HEK293 (cell line): ENCODE data around the gene MATR3.
A peak's percentile ranks its signal among the peaks of the same experiment; 100 is the strongest.

Source experiments
- CTCF ChIA-PET: fragments of 350-600 bp; formaldehyde crosslinking; extraction: SDS; loops from one replicate; lab custom pipeline; 2021; ENCODE audit warnings: antibody characterized with exemption; lab: Yijun Ruan, JAX
- POLR2A ChIA-PET: fragments of 300-600 bp; formaldehyde crosslinking; extraction: SDS; loops from one replicate; lab custom pipeline; 2020; ENCODE audit warnings: antibody characterized with exemption, inconsistent platforms; lab: Yijun Ruan, JAX
- H3K27ac ChIP-seq: fragments of 200-500 bp; sonication (Bioruptor generic); 2 replicates; pipeline ENCODE4 v1.5.1; 2014; ENCODE audit warnings: low read depth, low read length, control low read depth, inconsistent platforms; ENCODE audit errors: extremely low read depth
- H3K36me3 ChIP-seq, 2 experiments: fragments of 200-500 bp in 1 of 2; sonication (Bioruptor generic) in 1 of 2; 1 replicate in 1 of 2; 2 replicates in 1 of 2; pipeline ENCODE4 v1.5.1; 2014 to 2017; ENCODE audit warnings: inconsistent platforms in 2 of 2, low read length in 2 of 2; ENCODE audit not compliant: control insufficient read depth in 2 of 2, insufficient read depth in 1 of 2
- H3K4me1 ChIP-seq: fragments of 200-500 bp; sonication (Bioruptor generic); 2 replicates; pipeline ENCODE4 v1.5.1; 2014; ENCODE audit warnings: mild to moderate bottlenecking, low read length, inconsistent platforms; ENCODE audit not compliant: control insufficient read depth, insufficient read depth
- H3K4me3 ChIP-seq: 2 replicates; pipeline ENCODE4 v1.5.1; 2011; ENCODE audit warnings: low read depth, mild to moderate bottlenecking, control low read depth, low read length, moderate library complexity
- H3K9me3 ChIP-seq: fragments of 200-500 bp; sonication (Bioruptor generic); 2 replicates; pipeline ENCODE4 v1.5.1; 2014; ENCODE audit warnings: low read depth, low read length, inconsistent platforms; ENCODE audit not compliant: control insufficient read depth, insufficient read depth
- GLIS1 ChIP-seq: fragments of 450-650 bp; formaldehyde crosslinking; IDR thresholded peaks from 2 replicates; pipeline ENCODE4 v1.5.1; 2016; ENCODE audit warnings: missing biosample characterization, missing genetic modification characterization
- KLF10 ChIP-seq: fragments of 450-650 bp; IDR thresholded peaks from 2 replicates; pipeline ENCODE4 v1.5.1; 2018; ENCODE audit warnings: missing biosample characterization, mild to moderate bottlenecking, missing genetic modification characterization
- MYNN ChIP-seq: fragments of 450-650 bp; formaldehyde crosslinking; IDR thresholded peaks from 2 replicates; pipeline ENCODE4 v1.5.1; 2016; ENCODE audit warnings: missing biosample characterization, missing genetic modification characterization, borderline replicate concordance
- OSR2 ChIP-seq: fragments of 450-650 bp; formaldehyde crosslinking; IDR thresholded peaks from 2 replicates; pipeline ENCODE4 v1.5.1; 2016; ENCODE audit warnings: missing biosample characterization, missing genetic modification characterization
- PRDM1 ChIP-seq: fragments of 450-650 bp; formaldehyde crosslinking; IDR thresholded peaks from 2 replicates; pipeline ENCODE4; 2016; ENCODE audit warnings: missing biosample characterization, missing genetic modification characterization
- TCF7L2 ChIP-seq: IDR thresholded peaks from 2 replicates; pipeline ENCODE4 v1.6.1; 2011; ENCODE audit warnings: low read depth, mild to moderate bottlenecking, inconsistent platforms, low read length, moderate library complexity, borderline replicate concordance
- ZEB2 ChIP-seq: fragments of 450-650 bp; formaldehyde crosslinking; IDR thresholded peaks from 2 replicates; pipeline ENCODE4 v1.5.1; 2016; ENCODE audit warnings: missing biosample characterization, missing genetic modification characterization
- ZFP69B ChIP-seq: fragments of 450-650 bp; formaldehyde crosslinking; IDR thresholded peaks from 2 replicates; pipeline ENCODE4 v1.5.1; 2016; ENCODE audit warnings: missing biosample characterization, missing genetic modification characterization
- ZNF366 ChIP-seq: fragments of 450-650 bp; formaldehyde crosslinking; conservative IDR thresholded peaks from 2 replicates; pipeline ENCODE4 v1.5.1; 2016; ENCODE audit warnings: missing biosample characterization, missing genetic modification characterization
- ZNF473 ChIP-seq: fragments of 450-650 bp; formaldehyde crosslinking; IDR thresholded peaks from 2 replicates; pipeline ENCODE4 v1.5.1; 2017; ENCODE audit warnings: missing biosample characterization, missing genetic modification characterization
- ZNF548 ChIP-seq: fragments of 450-650 bp; formaldehyde crosslinking; IDR thresholded peaks from 2 replicates; pipeline ENCODE4 v1.5.1; 2016; ENCODE audit warnings: missing biosample characterization, missing genetic modification characterization
- ZNF561 ChIP-seq: fragments of 450-650 bp; IDR thresholded peaks from 2 replicates; pipeline ENCODE4 v1.5.1; 2018; ENCODE audit warnings: missing biosample characterization, missing genetic modification characterization, borderline replicate concordance
- ZNF600 ChIP-seq: fragments of 450-650 bp; formaldehyde crosslinking; IDR thresholded peaks from 2 replicates; pipeline ENCODE4 v1.5.1; 2016; ENCODE audit warnings: missing biosample characterization, missing genetic modification characterization
- TF ChIP-seq, protein P1 (sequence below): fragments of 450-650 bp; formaldehyde crosslinking; IDR thresholded peaks from 2 replicates; pipeline ENCODE4 v1.5.1; 2016; ENCODE audit warnings: missing biosample characterization, missing genetic modification characterization
- TF ChIP-seq, protein P2 (sequence below): fragments of 450-650 bp; formaldehyde crosslinking; IDR thresholded peaks from 2 replicates; pipeline ENCODE4 v1.5.1; 2016; ENCODE audit warnings: missing biosample characterization, missing genetic modification characterization
- TF ChIP-seq, protein P3 (sequence below): fragments of 450-650 bp; formaldehyde crosslinking; IDR thresholded peaks from 2 replicates; pipeline ENCODE4 v1.5.1; 2017; ENCODE audit warnings: missing biosample characterization, missing genetic modification characterization
- TF ChIP-seq, protein P4 (sequence below): fragments of 450-650 bp; formaldehyde crosslinking; IDR thresholded peaks from 2 replicates; pipeline ENCODE4 v1.5.1; 2017; ENCODE audit warnings: missing biosample characterization, missing genetic modification characterization
- TF ChIP-seq, protein P5 (sequence below): fragments of 450-650 bp; formaldehyde crosslinking; IDR thresholded peaks from 2 replicates; pipeline ENCODE4 v1.5.1; 2016; ENCODE audit warnings: missing biosample characterization, missing genetic modification characterization

The MATR3 gene

DNA sequence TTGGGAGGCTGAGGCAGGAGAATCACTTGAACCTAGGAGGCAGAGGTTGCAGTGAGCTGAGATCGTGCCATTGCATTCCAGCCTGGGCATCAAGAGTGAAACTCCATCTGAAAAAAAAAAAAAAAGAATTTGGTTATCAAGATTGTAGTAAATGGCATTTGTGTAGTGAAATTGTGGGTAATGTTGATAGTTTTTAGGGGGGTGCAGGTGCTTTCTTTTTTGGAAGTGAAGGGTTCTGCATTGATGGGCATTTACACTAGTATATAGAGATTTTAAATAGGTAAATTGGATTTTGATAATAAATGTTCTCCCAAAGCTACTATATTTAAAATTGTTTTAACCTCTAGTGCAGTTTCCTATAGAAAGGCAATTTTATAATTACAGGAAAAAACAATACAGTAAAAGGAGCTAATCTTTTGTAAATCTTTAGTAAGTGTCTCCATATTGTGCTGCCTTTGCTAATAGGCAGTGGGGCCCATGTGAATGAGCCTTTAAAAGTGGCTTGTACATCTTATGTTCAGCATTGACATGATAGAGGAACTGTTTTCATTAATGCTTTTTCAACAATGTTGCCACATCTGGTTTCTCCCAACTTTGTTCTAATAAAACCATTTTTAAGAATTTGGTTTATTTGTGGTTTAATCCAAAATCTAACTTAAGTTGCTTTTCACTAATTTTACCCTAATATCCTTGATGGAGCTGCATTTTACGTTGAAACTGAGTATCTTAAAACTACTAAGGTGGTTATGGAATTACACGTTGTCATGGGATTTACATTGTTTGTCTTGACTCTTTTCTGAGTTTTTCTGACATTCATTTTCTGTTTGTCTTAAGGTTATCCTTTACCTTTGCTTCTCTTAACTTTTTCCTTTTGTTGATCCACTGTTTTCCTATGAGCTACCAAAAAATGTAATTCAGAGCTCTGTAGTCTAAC lies 11.1 kb downstream of the MATR3 start:
- peaks cover 71% of the 10 kb centered on the region for H3K4me1 ChIP-seq
- H3K36me3 ChIP-seq: peaks cover 0 to 8% of the 10 kb centered on the region in 2 experiments; a peak in 2 of 3 replicates
- TF ChIP-seq, protein P1, sequence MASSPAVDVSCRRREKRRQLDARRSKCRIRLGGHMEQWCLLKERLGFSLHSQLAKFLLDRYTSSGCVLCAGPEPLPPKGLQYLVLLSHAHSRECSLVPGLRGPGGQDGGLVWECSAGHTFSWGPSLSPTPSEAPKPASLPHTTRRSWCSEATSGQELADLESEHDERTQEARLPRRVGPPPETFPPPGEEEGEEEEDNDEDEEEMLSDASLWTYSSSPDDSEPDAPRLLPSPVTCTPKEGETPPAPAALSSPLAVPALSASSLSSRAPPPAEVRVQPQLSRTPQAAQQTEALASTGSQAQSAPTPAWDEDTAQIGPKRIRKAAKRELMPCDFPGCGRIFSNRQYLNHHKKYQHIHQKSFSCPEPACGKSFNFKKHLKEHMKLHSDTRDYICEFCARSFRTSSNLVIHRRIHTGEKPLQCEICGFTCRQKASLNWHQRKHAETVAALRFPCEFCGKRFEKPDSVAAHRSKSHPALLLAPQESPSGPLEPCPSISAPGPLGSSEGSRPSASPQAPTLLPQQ (tag by site-specific recombination): peak; percentile 98
- TF ChIP-seq GLIS1 (tag by site-specific recombination): 0 out of 2 replicates have a peak, but pooled peaks have one; percentile 13
- TF ChIP-seq, protein P2, sequence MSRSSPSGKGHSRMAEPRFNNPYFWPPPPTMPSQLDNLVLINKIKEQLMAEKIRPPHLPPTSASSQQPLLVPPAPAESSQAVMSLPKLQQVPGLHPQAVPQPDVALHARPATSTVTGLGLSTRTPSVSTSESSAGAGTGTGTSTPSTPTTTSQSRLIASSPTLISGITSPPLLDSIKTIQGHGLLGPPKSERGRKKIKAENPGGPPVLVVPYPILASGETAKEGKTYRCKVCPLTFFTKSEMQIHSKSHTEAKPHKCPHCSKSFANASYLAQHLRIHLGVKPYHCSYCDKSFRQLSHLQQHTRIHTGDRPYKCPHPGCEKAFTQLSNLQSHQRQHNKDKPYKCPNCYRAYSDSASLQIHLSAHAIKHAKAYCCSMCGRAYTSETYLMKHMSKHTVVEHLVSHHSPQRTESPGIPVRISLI (tag by site-specific recombination): peak; percentile 58; the same call in 1 of the 2 replicates
- TF ChIP-seq ZFP69B: peak; percentile 96
- TF ChIP-seq, protein P3, sequence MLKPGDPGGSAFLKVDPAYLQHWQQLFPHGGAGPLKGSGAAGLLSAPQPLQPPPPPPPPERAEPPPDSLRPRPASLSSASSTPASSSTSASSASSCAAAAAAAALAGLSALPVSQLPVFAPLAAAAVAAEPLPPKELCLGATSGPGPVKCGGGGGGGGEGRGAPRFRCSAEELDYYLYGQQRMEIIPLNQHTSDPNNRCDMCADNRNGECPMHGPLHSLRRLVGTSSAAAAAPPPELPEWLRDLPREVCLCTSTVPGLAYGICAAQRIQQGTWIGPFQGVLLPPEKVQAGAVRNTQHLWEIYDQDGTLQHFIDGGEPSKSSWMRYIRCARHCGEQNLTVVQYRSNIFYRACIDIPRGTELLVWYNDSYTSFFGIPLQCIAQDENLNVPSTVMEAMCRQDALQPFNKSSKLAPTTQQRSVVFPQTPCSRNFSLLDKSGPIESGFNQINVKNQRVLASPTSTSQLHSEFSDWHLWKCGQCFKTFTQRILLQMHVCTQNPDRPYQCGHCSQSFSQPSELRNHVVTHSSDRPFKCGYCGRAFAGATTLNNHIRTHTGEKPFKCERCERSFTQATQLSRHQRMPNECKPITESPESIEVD: peak; percentile 89
- TF ChIP-seq ZNF600 (tag by site-specific recombination): peak; percentile 94
- TF ChIP-seq TCF7L2: no peak
- peak; percentile 56; the same call in 1 of the 2 replicates for TF ChIP-seq PRDM1 (tag by site-specific recombination)
- TF ChIP-seq ZNF561: no peak
- TF ChIP-seq, all 188 proteins: peak for 7
- ChIA-PET CTCF (interaction anchor here (0.6 to 1.6 kb wide), 5 partner anchors 11 to 121 kb away, joined by 3 to 6 read pairs (median 4); partner anchors contain the start of gene PAIP2), POLR2A (interaction anchor here (1.0 to 2.5 kb wide), 3 partner anchors 11 to 37 kb away, joined by 3 to 21 read pairs (median 5); partner anchors contain the start of genes MATR3 and PAIP2)
- no peaks in the 10 kb centered on the region for H3K9me3 ChIP-seq
- no peak overlapping the region for H3K4me3 ChIP-seq
- no peak overlapping the region for H3K27ac ChIP-seq

DNA sequence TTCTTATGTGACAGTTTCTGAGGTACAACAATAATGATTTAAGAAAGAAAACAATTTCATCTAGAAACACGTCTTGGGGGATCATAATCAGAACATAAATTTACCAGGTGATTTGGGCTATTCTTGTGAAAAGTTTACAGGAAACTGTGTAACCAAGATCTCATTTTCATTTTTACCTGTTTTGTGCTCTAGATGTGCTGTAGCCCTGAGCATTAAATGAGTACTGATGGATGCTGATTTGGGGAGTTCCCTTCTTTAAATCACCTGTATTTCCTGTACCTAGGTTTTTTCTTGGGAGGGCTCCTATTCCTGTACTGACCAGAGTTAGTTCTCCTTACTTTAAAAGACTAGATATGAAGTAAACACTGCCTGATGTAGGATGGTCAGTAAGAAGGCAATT lies 12.7 kb downstream of the MATR3 start:
- peaks cover 80% of the 10 kb centered on the region for H3K4me1 ChIP-seq
- TF ChIP-seq ZNF548: no peak
- TF ChIP-seq ZNF473 (tag by site-specific recombination): no peak
- TF ChIP-seq, all 188 proteins: peak for 0
- H3K9me3 ChIP-seq: no peaks in the 10 kb centered on the region
- no peak overlapping the region for H3K4me3 ChIP-seq
- CTCF ChIA-PET: interaction anchor here (0.6 to 0.7 kb wide), 3 partner anchors 27 to 1237 kb away, joined by 3 read pairs; no protein-coding TSS in a partner anchor
- peaks cover 5 to 7% of the 10 kb centered on the region in 2 experiments for H3K36me3 ChIP-seq
- H3K27ac ChIP-seq: no peak overlapping the region
- POLR2A ChIA-PET: interaction anchor here (1.6 kb wide), 1 partner anchor 12 kb away, joined by 5 read pairs; the partner anchor contains the start of gene MATR3

DNA sequence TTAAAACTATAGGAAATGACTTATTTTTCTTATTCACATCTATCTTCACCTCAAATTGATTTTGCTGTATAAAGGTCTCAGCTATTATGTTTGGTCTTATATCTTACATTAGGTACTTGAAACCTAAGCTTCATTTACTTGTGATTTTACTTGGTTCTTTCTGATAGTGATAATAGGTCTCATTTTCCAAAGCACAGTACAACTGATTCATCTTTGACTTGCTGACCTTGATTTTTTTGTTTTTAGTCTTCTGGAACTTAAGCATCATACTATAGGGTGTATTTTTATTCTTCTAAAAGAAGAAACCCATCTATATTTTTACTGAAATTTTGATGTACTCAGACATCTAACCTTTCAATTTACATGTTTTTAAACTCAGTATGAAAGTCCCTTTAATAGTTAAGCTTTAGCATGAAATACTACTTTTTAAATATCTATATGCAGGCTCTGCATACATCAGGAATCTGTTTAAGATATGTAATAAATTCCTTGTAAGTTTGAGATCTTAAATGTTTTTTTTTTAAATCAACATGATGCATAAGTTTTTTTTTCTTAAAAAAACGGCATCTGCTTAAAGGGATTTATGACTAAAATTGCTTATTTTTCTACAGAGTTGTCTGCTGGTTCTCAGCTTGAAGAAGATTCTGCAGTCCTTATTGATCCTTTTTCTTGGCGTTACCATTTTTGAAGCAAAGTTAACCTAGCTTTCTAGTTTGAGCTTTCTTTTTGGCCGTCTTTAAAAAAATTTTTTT lies 13.3 kb downstream of the MATR3 start:
- POLR2A ChIA-PET: interaction anchor here (1.6 kb wide), 1 partner anchor 13 kb away, joined by 5 read pairs; the partner anchor contains the start of gene MATR3
- TF ChIP-seq ZEB2 (tag by site-specific recombination) (peak; percentile 16; the same call in 1 of the 2 replicates), ZNF366 (tag by site-specific recombination) (0 out of 2 replicates have a peak, but pooled peaks have one; percentile 7), KLF10 (tag by site-specific recombination) (no peak), ZNF561 (no peak), OSR2 (tag by site-specific recombination) (no peak), MYNN (tag by site-specific recombination) (no peak)
- TF ChIP-seq, protein P2 (tag by site-specific recombination): peak; percentile 98
- TF ChIP-seq, protein P4, sequence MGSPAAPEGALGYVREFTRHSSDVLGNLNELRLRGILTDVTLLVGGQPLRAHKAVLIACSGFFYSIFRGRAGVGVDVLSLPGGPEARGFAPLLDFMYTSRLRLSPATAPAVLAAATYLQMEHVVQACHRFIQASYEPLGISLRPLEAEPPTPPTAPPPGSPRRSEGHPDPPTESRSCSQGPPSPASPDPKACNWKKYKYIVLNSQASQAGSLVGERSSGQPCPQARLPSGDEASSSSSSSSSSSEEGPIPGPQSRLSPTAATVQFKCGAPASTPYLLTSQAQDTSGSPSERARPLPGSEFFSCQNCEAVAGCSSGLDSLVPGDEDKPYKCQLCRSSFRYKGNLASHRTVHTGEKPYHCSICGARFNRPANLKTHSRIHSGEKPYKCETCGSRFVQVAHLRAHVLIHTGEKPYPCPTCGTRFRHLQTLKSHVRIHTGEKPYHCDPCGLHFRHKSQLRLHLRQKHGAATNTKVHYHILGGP (tag by site-specific recombination): no peak
- TF ChIP-seq, protein P5, sequence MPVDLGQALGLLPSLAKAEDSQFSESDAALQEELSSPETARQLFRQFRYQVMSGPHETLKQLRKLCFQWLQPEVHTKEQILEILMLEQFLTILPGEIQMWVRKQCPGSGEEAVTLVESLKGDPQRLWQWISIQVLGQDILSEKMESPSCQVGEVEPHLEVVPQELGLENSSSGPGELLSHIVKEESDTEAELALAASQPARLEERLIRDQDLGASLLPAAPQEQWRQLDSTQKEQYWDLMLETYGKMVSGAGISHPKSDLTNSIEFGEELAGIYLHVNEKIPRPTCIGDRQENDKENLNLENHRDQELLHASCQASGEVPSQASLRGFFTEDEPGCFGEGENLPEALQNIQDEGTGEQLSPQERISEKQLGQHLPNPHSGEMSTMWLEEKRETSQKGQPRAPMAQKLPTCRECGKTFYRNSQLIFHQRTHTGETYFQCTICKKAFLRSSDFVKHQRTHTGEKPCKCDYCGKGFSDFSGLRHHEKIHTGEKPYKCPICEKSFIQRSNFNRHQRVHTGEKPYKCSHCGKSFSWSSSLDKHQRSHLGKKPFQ: no peak

More for the DNA sequence above, 13.3 kb downstream of the MATR3 start:
- Histone ChIP-seq H3K4me3 (no peak overlapping the region), H3K4me1 (peaks cover 81% of the 10 kb centered on the region), H3K36me3 (peaks cover 5% of the 10 kb centered on the region in 2 experiments), H3K27ac (no peak overlapping the region), H3K9me3 (no peaks in the 10 kb centered on the region)
- CTCF ChIA-PET: interaction anchor here (0.5 to 1.3 kb wide), 6 partner anchors 13 to 1842 kb away, joined by 3 to 6 read pairs (median 3); no protein-coding TSS in a partner anchor
